GM12874 (cell line): ENCODE measurements around the gene DIAPH3.

Experiments used
- CTCF ChIP-seq: IDR thresholded peaks from 2 replicates; pipeline ENCODE4 v1.5.1; 2011; ENCODE audit warnings: low read depth, mild to moderate bottlenecking, control low read depth, low read length, moderate library complexity; ENCODE audit not compliant: insufficient read depth

Gene DIAPH3

GRCh38 chr13:60112771-60113170 lies 51.0 kb downstream of the DIAPH3 start:
- TF ChIP-seq CTCF = no peak

DNA sequence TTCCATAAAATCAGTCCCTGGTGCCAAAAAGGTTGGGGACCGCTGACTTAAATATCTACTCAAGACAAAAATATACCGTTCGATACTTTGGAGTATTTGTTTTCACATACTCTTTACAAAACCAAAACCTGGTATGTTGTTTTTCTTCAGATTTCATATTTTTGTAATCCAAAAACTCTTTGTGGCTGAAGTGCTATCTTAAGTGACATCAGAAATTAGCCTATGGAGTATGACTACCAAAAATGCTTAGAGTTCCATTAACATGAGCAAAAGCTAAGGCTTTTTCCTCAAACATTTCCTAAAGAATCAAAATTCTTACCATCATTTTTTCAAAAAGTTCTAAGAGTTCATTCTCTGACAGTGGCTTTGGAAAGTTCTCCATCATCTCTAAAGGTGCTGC lies 52.0 kb downstream of the DIAPH3 start:
- no peak for TF ChIP-seq CTCF

DNA sequence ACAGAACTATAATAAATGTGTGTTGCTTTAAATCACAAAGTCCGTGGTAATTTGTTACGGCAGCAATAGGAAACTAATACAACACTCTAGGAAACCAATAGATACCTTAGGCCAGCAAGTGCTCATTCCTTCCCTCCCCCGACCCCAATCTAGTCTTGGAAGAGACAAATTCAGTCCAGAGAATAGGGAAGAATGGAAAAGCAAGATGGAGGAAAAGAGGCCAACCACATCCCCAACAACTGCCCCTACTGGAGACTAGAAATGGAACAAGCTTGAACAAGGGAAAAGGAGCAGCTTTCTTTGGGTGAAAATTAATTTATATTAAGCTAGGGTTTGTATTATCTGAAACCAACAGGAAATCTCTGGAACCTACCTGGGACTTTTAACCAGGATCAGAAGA lies 54.4 kb downstream of the DIAPH3 start:
- no peak for TF ChIP-seq CTCF

GRCh38 chr13:60108589-60108988 lies 55.1 kb downstream of the DIAPH3 start:
- no peak for TF ChIP-seq CTCF

DNA sequence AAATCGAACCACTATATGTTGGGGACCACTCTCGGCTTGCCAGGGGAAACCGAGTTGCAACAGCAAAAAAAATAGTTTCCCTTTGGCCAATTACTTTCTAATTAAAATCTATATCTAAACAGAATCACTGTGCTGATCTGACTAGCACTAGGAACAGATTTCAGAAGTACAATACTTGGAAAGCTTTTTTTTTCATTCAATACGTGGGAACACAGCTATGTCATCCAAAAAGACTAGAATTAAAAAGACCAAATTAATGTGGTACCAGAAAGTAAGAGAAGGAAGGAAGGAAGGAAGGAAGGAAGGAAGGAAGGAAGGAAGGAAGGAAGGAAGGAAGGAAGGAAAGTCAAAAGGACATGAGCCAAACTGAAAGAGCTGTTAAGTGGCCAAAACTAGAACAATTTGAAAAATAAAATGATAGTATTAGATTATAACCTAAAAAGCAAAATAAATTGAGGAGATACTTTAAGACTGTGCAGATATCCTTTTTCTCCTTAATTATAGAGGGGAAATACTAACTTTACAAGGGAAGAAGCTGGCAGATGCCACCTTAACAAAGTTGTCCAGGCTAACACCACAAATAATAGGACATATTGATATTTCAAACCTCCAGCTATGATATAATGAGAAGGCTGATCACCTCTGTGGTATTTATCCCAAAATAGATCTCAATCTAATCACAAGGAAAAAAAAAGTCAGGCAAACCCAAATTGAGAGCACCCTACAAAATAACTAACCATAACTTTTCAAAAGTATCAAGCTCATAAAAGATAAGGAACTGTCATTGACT lies 63.9 kb downstream of the DIAPH3 start:
- TF ChIP-seq CTCF = no peak

DNA sequence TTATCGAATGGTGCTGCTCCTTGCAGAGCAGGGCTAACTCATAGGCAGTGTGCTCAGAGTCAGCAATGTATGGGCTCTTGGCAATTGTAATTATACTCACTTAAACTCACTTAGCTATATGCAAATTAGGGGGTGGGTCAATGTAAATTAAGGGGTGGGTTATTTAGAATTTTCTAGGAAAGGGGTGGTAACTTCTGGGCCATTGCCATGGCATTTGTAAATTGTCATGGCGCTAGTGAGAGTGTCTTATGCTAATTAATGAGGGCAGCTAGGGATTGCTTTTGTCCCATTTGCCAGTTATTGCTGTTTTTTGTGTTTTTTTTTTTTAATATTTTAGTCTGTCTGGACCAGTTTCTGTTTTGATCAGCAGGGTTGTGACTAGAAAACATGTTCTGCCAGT lies 68.4 kb downstream of the DIAPH3 start:
- no peak for TF ChIP-seq CTCF

DNA sequence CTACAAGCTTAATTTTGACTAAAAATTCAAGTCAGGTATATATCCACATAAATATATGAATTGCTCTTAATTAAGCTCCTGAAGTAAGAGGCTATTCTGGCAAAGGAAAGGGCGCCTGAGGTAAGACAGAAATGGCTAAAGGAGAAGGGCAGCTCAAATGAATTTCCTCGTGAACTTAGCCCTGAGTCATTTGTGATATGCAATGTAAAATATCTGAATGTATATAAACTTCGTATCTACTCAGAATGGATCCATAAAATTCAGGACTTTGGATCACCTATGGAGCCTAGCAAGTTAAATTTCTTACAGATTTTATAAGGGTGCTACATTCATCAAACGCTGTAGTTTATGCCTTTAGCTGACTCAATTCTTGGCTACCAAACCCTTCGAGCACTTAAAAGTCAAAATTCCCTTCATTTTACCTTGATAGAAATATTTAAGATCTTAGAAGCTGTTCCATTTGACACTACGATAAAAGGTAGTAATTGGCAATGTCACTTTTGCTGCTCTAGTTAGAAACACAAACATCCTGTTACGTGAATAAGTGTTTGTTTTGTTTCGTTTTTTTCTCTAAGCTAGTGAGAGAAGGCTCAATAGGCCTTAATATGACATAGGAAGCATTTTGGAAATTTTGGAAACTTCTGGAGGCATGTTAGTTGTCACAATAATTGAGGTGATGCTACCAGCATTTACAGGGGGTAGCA lies 69.2 kb downstream of the DIAPH3 start:
- no peak for TF ChIP-seq CTCF
